HepG2 (cell line): ENCODE measurements around the gene LAPTM4A. TPM values are rescaled to one million over a fixed set of nuclear protein-coding genes. Genes with fewer than 3 reads are reported as not detected.

Source experiments
- AKNA ChIP-seq: sonication (generic); formaldehyde crosslinking; IDR thresholded peaks from 2 replicates; pipeline ENCODE4 v1.4.0; 2020; ENCODE audit warnings: missing genetic modification reagents, borderline replicate concordance
- BRD4 ChIP-seq: sonication (generic); formaldehyde crosslinking; IDR thresholded peaks from 2 replicates; pipeline ENCODE4 v1.4.0; 2020; ENCODE audit warnings: missing genetic modification reagents
- FOSL1 ChIP-seq: sonication (generic); formaldehyde crosslinking; IDR thresholded peaks from 2 replicates; pipeline ENCODE4 v1.9.0; 2021; ENCODE audit warnings: missing genetic modification reagents, borderline replicate concordance
- FOXK1 ChIP-seq: sonication (generic); formaldehyde crosslinking; IDR thresholded peaks from 2 replicates; pipeline ENCODE4 v1.4.0; 2020; ENCODE audit warnings: low read depth, missing genetic modification reagents, borderline replicate concordance
- HMG20A ChIP-seq: IDR thresholded peaks from 2 replicates; pipeline ENCODE4 v1.6.1; 2016; ENCODE audit warnings: borderline replicate concordance
- MIER2 ChIP-seq: IDR thresholded peaks from 2 replicates; pipeline ENCODE4 v1.6.1; 2016; ENCODE audit warnings: missing biosample characterization, missing genetic modification reagents
- SMYD3 ChIP-seq: sonication (generic); formaldehyde crosslinking; IDR thresholded peaks from 2 replicates; pipeline ENCODE4 v1.8.1; 2023; ENCODE audit warnings: mild to moderate bottlenecking, missing genetic modification reagents
- SOX13 ChIP-seq, 3 experiments: fragments of 450-650 bp in 1 of 3; sonication (generic) in 1 of 3; formaldehyde crosslinking in 1 of 3; IDR thresholded peaks in 2 of 3; conservative IDR thresholded peaks in 1 of 3; 2 replicates each; pipeline versions ENCODE4 v1.5.0 to v1.6.1; 2016 to 2020; ENCODE audit warnings: antibody characterized with exemption in 1 of 3, mild to moderate bottlenecking in 1 of 3, missing compliant biosample characterization in 1 of 3, missing genetic modification reagents in 1 of 3, moderate library complexity in 1 of 3
- XRCC5 ChIP-seq: fragments of 200-400 bp; formaldehyde crosslinking; optimal IDR thresholded peaks from 2 replicates; pipeline ENCODE3; 2017; ENCODE audit warnings: mild to moderate bottlenecking, low read length
- ZBTB1 ChIP-seq: sonication (generic); formaldehyde crosslinking; IDR thresholded peaks from 2 replicates; pipeline ENCODE4 v1.4.0; 2020; ENCODE audit warnings: missing genetic modification reagents, borderline replicate concordance
- ZBTB7A ChIP-seq: sonication (generic); formaldehyde crosslinking; IDR thresholded peaks from 2 replicates; pipeline ENCODE4 v1.8.0; 2022; ENCODE audit warnings: mild to moderate bottlenecking, missing genetic modification reagents
- ZKSCAN1 ChIP-seq: fragments of 150-350 bp; IDR thresholded peaks from 2 replicates; pipeline ENCODE4 v1.6.1; 2014; ENCODE audit warnings: low read length
- ZNF121 ChIP-seq: sonication (generic); formaldehyde crosslinking; IDR thresholded peaks from 2 replicates; pipeline ENCODE4 v1.5.0; 2020; ENCODE audit warnings: mild to moderate bottlenecking, missing genetic modification reagents
- ZNF205 ChIP-seq: IDR thresholded peaks from 2 replicates; pipeline ENCODE4 v1.6.1; 2018; ENCODE audit warnings: missing biosample characterization, missing genetic modification reagents
- ZNF276 ChIP-seq: sonication (generic); formaldehyde crosslinking; IDR thresholded peaks from 2 replicates; pipeline ENCODE4 v1.4.0; 2020; ENCODE audit warnings: mild to moderate bottlenecking, low read depth, missing genetic modification reagents
- ZNF496 ChIP-seq: sonication (generic); formaldehyde crosslinking; IDR thresholded peaks from 2 replicates; pipeline ENCODE4 v1.8.1; 2023; ENCODE audit warnings: mild to moderate bottlenecking, moderate library complexity, missing genetic modification reagents; ENCODE audit not compliant: insufficient replicate concordance
- ZNF781 ChIP-seq: sonication (generic); formaldehyde crosslinking; IDR thresholded peaks from 2 replicates; pipeline ENCODE4 v1.5.1; 2020; ENCODE audit warnings: borderline replicate concordance, mild to moderate bottlenecking, missing genetic modification reagents; ENCODE audit errors: not compliant biosample characterization
- polyA plus RNA-seq, 8 experiments: library from polyadenylated mRNA; depleted of rRNA in 3 of 8; stranded (reverse) in 7 of 8; unstranded in 1 of 8; fragments of >200 nt; fragmentation: Illumina TruSeq in 4 of 8; extraction: Trizol in 4 of 8; gene quantifications; 2 replicates each; pipeline versions ENCODE4 v1.2.1 to v1.2.3, GENCODE V29; 2011 to 2016; ENCODE audit warnings: low read depth in 4 of 8, missing spikeins in 1 of 8, mixed read lengths in 1 of 8; ENCODE audit not compliant: insufficient read depth in 1 of 8
- total RNA-seq, 5 experiments: library from RNA; depleted of rRNA; stranded (reverse); fragments of >200 nt; fragmentation: Illumina TruSeq; extraction: Trizol; gene quantifications; 2 replicates each; pipeline ENCODE4 v1.2.3, GENCODE V29; 2016; ENCODE audit warnings: low read depth in 1 of 5
- TF ChIP-seq, protein P1 (sequence below): sonication (generic); formaldehyde crosslinking; IDR thresholded peaks from 2 replicates; pipeline ENCODE4 v1.4.0; 2020; ENCODE audit warnings: missing genetic modification reagents
- TF ChIP-seq, protein P2 (sequence below): sonication (generic); formaldehyde crosslinking; IDR thresholded peaks from 2 replicates; pipeline ENCODE4 v1.5.1; 2020; ENCODE audit warnings: mild to moderate bottlenecking, missing genetic modification reagents

The LAPTM4A gene
- total and polyA plus RNA-seq, 2 of the 13 experiments (the other 11 are each of a cell fraction or from before 2014, with no cell fraction given) = 116 to 558 TPM

DNA sequence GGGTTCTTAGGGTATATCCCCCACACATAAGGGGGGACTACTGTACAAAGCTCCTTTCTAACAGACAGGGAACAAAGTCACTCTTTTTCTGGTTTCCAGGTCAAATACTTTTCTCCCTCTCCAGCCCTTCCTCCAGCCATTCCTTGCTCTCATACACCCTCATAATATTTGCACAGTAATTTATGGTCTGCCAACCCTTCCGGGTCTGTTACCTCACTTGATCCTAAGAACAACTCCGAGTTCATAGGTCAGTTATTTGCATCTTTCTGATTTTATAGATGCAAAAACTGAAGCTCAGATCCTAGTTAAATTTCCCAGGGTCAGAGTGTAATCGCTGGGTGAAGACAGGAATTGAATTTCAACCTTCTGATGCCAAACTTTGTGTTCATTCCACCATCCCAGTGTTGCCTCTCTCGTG is 24.2 kb downstream of the LAPTM4A start (continued):
- no peak for TF ChIP-seq AKNA (CRISPR knock-in tag)
- TF ChIP-seq MIER2 (CRISPR knock-in tag) = no peak
- TF ChIP-seq, protein P1, sequence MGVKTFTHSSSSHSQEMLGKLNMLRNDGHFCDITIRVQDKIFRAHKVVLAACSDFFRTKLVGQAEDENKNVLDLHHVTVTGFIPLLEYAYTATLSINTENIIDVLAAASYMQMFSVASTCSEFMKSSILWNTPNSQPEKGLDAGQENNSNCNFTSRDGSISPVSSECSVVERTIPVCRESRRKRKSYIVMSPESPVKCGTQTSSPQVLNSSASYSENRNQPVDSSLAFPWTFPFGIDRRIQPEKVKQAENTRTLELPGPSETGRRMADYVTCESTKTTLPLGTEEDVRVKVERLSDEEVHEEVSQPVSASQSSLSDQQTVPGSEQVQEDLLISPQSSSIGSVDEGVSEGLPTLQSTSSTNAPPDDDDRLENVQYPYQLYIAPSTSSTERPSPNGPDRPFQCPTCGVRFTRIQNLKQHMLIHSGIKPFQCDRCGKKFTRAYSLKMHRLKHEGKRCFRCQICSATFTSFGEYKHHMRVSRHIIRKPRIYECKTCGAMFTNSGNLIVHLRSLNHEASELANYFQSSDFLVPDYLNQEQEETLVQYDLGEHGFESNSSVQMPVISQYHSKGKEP (CRISPR knock-in tag) = no peak
- TF ChIP-seq SMYD3 = no peak
- TF ChIP-seq ZNF496 (CRISPR knock-in tag) = no peak
- no peak for TF ChIP-seq XRCC5
- no peak for TF ChIP-seq ZNF121 (CRISPR knock-in tag)
- no peak for TF ChIP-seq ZBTB7A (CRISPR knock-in tag)
- TF ChIP-seq FOXK1 (CRISPR knock-in tag) = peak; percentile 26; the same call in 1 of the 2 replicates
- peak; percentile 73; the same call in 1 of the 2 replicates for TF ChIP-seq HMG20A
- no peak for TF ChIP-seq ZKSCAN1
- TF ChIP-seq BRD4 = no peak
- TF ChIP-seq ZNF276 = no peak
- no peak for TF ChIP-seq FOSL1 (CRISPR knock-in tag)
- no peak for TF ChIP-seq ZNF781 (CRISPR knock-in tag)
- no peak for TF ChIP-seq SOX13 (IDR thresholded peaks at IDR 0.05)
- TF ChIP-seq SOX13 (CRISPR knock-in tag; conservative IDR thresholded peaks at IDR 0.05 in 1 of 2, IDR thresholded peaks at IDR 0.05 in 1 of 2) = peak in 1 of 2 experiments; percentile 60; a peak in 1 of 4 replicates
- TF ChIP-seq, protein P2, sequence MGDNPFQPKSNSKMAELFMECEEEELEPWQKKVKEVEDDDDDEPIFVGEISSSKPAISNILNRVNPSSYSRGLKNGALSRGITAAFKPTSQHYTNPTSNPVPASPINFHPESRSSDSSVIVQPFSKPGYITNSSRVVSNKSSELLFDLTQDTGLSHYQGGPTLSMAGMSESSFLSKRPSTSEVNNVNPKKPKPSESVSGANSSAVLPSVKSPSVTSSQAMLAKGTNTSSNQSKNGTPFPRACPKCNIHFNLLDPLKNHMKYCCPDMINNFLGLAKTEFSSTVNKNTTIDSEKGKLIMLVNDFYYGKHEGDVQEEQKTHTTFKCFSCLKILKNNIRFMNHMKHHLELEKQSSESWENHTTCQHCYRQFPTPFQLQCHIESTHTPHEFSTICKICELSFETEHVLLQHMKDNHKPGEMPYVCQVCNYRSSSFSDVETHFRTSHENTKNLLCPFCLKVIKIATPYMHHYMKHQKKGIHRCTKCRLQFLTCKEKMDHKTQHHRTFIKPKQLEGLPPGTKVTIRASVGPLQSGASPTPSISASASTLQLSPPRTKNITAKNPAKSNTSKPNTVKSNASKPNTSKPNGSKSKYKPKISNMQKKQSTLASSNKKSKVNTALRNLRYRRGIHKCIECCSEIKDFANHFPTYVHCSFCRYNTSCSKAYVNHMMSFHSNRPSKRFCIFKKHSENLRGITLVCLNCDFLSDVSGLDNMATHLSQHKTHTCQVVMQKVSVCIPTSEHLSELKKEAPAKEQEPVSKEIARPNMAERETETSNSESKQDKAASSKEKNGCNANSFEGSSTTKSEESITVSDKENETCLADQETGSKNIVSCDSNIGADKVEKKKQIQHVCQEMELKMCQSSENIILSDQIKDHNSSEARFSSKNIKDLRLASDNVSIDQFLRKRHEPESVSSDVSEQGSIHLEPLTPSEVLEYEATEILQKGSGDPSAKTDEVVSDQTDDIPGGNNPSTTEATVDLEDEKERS (CRISPR knock-in tag) = 0 out of 2 replicates have a peak, but pooled peaks have one; percentile 33
- TF ChIP-seq ZNF205 (CRISPR knock-in tag) = no peak
- TF ChIP-seq ZBTB1 (CRISPR knock-in tag) = no peak
